ENCODE data around the gene HNRNPLL.
"Not testable (repeated sequence)": the region's sequence is repeated elsewhere in the genome, so short reads cannot be mapped to it uniquely, and the experiment has no call there.

HNRNPLL gene

GRCh38 chr2:38554973-38555595 is 47.6 kb downstream of the HNRNPLL start:
- Histone ChIP-seq H3K4me3 (ENCODE audit: low read depth, low read length) (no peak overlapping the region), H2AFZ (ENCODE audit: low read length, unreplicated experiment) (no peak overlapping the region), H3K4me1 (ENCODE audit: control insufficient read depth, insufficient read depth, low read length, unreplicated experiment) (no peaks in the 10 kb centered on the region), H3K27ac (ENCODE audit: low read depth, low read length) (no peak overlapping the region), H3K27me3 (ENCODE audit: insufficient read depth, low read length) (no peaks in the 10 kb centered on the region), H3K36me3 (ENCODE audit: insufficient read depth, low read length) (no peaks in the 10 kb centered on the region), H3K79me2 (ENCODE audit: control insufficient read depth, insufficient read depth, low read length, unreplicated experiment) (no peaks in the 10 kb centered on the region)

- no peaks in the 10 kb centered on the region for H3K79me2 ChIP-seq (ENCODE audit: control insufficient read depth, insufficient read depth, low read length, unreplicated experiment)
- no peaks in the 10 kb centered on the region for H3K27me3 ChIP-seq (ENCODE audit: insufficient read depth, low read length)
- H3K4me3 ChIP-seq (ENCODE audit: low read depth, low read length): no peak overlapping the region
- no peak overlapping the region for H2AFZ ChIP-seq (ENCODE audit: low read length, unreplicated experiment)
- no peak overlapping the region for H3K27ac ChIP-seq (ENCODE audit: low read depth, low read length)
- no peaks in the 10 kb centered on the region for H3K36me3 ChIP-seq (ENCODE audit: insufficient read depth, low read length)
- no peaks in the 10 kb centered on the region for H3K4me1 ChIP-seq (ENCODE audit: control insufficient read depth, insufficient read depth, low read length, unreplicated experiment)
These were observed 49.2 kb downstream of the HNRNPLL start for GRCh38 chr2:38553554-38553953.

GRCh38 chr2:38552259-38552658 is 50.5 kb downstream of the HNRNPLL start:
- no peak overlapping the region for H2AFZ ChIP-seq (ENCODE audit: low read length, unreplicated experiment)
- no peaks in the 10 kb centered on the region for H3K36me3 ChIP-seq (ENCODE audit: insufficient read depth, low read length)
- no peaks in the 10 kb centered on the region for H3K4me1 ChIP-seq (ENCODE audit: control insufficient read depth, insufficient read depth, low read length, unreplicated experiment)
- H3K27ac ChIP-seq (ENCODE audit: low read depth, low read length): no peak overlapping the region
- no peaks in the 10 kb centered on the region for H3K27me3 ChIP-seq (ENCODE audit: insufficient read depth, low read length)
- no peaks in the 10 kb centered on the region for H3K79me2 ChIP-seq (ENCODE audit: control insufficient read depth, insufficient read depth, low read length, unreplicated experiment)
- H3K4me3 ChIP-seq (ENCODE audit: low read depth, low read length): no peak overlapping the region

GRCh38 chr2:38551746-38552145 is 51.0 kb downstream of the HNRNPLL start:
- Histone ChIP-seq H3K27me3 (ENCODE audit: insufficient read depth, low read length) (no peaks in the 10 kb centered on the region), H2AFZ (ENCODE audit: low read length, unreplicated experiment) (no peak overlapping the region), H3K27ac (ENCODE audit: low read depth, low read length) (no peak overlapping the region), H3K4me1 (ENCODE audit: control insufficient read depth, insufficient read depth, low read length, unreplicated experiment) (no peaks in the 10 kb centered on the region), H3K79me2 (ENCODE audit: control insufficient read depth, insufficient read depth, low read length, unreplicated experiment) (no peaks in the 10 kb centered on the region), H3K36me3 (ENCODE audit: insufficient read depth, low read length) (no peaks in the 10 kb centered on the region), H3K4me3 (ENCODE audit: low read depth, low read length) (no peak overlapping the region)

GRCh38 chr2:38551171-38551570 is 51.6 kb downstream of the HNRNPLL start:
- Histone ChIP-seq H3K4me1 (ENCODE audit: control insufficient read depth, insufficient read depth, low read length, unreplicated experiment) (no peaks in the 10 kb centered on the region), H3K27me3 (ENCODE audit: insufficient read depth, low read length) (no peaks in the 10 kb centered on the region)

GRCh38 chr2:38549851-38550250 is 52.9 kb downstream of the HNRNPLL start:
- no peaks in the 10 kb centered on the region for H3K79me2 ChIP-seq (ENCODE audit: control insufficient read depth, insufficient read depth, low read length, unreplicated experiment)
- H2AFZ ChIP-seq (ENCODE audit: low read length, unreplicated experiment): no peak overlapping the region
- H3K4me3 ChIP-seq (ENCODE audit: low read depth, low read length): no peak overlapping the region
- H3K27ac ChIP-seq (ENCODE audit: low read depth, low read length): no peak overlapping the region
- H3K36me3 ChIP-seq (ENCODE audit: insufficient read depth, low read length): no peaks in the 10 kb centered on the region
- H3K27me3 ChIP-seq (ENCODE audit: insufficient read depth, low read length): no peaks in the 10 kb centered on the region
- H3K4me1 ChIP-seq (ENCODE audit: control insufficient read depth, insufficient read depth, low read length, unreplicated experiment): no peaks in the 10 kb centered on the region

More at GRCh38 chr2:38551171-38551570, 51.6 kb downstream of the HNRNPLL start:
- Histone ChIP-seq H2AFZ (ENCODE audit: low read length, unreplicated experiment) (no peak overlapping the region), H3K27ac (ENCODE audit: low read depth, low read length) (no peak overlapping the region), H3K36me3 (ENCODE audit: insufficient read depth, low read length) (no peaks in the 10 kb centered on the region), H3K4me3 (ENCODE audit: low read depth, low read length) (no peak overlapping the region), H3K79me2 (ENCODE audit: control insufficient read depth, insufficient read depth, low read length, unreplicated experiment) (no peaks in the 10 kb centered on the region)

GRCh38 chr2:38549071-38549704 is 53.5 kb downstream of the HNRNPLL start:
- Histone ChIP-seq H3K27me3 (ENCODE audit: insufficient read depth, low read length) (no peaks in the 10 kb centered on the region), H3K4me1 (ENCODE audit: control insufficient read depth, insufficient read depth, low read length, unreplicated experiment) (no peaks in the 10 kb centered on the region), H3K36me3 (ENCODE audit: insufficient read depth, low read length) (no peaks in the 10 kb centered on the region), H3K4me3 (ENCODE audit: low read depth, low read length) (no peak overlapping the region), H3K27ac (ENCODE audit: low read depth, low read length) (no peak overlapping the region), H3K79me2 (ENCODE audit: control insufficient read depth, insufficient read depth, low read length, unreplicated experiment) (no peaks in the 10 kb centered on the region), H2AFZ (ENCODE audit: low read length, unreplicated experiment) (no peak overlapping the region)

GRCh38 chr2:38547791-38548190 is 54.9 kb downstream of the HNRNPLL start:
- no peaks in the 10 kb centered on the region for H3K27me3 ChIP-seq (ENCODE audit: insufficient read depth, low read length)
- no peaks in the 10 kb centered on the region for H3K79me2 ChIP-seq (ENCODE audit: control insufficient read depth, insufficient read depth, low read length, unreplicated experiment)
- no peak overlapping the region for H3K27ac ChIP-seq (ENCODE audit: low read depth, low read length)
- H3K36me3 ChIP-seq (ENCODE audit: insufficient read depth, low read length): no peaks in the 10 kb centered on the region
- H2AFZ ChIP-seq (ENCODE audit: low read length, unreplicated experiment): no peak overlapping the region
- H3K4me3 ChIP-seq (ENCODE audit: low read depth, low read length): no peak overlapping the region
- peaks cover 4% of the 10 kb centered on the region for H3K4me1 ChIP-seq (ENCODE audit: control insufficient read depth, insufficient read depth, low read length, unreplicated experiment)

GRCh38 chr2:38546585-38546984 is 56.1 kb downstream of the HNRNPLL start:
- H3K79me2 ChIP-seq (ENCODE audit: control insufficient read depth, insufficient read depth, low read length, unreplicated experiment): no peaks in the 10 kb centered on the region
- no peaks in the 10 kb centered on the region for H3K36me3 ChIP-seq (ENCODE audit: insufficient read depth, low read length)
- no peak overlapping the region for H3K27ac ChIP-seq (ENCODE audit: low read depth, low read length)
- H3K4me3 ChIP-seq (ENCODE audit: low read depth, low read length): no peak overlapping the region
- H2AFZ ChIP-seq (ENCODE audit: low read length, unreplicated experiment): no peak overlapping the region
- no peaks in the 10 kb centered on the region for H3K27me3 ChIP-seq (ENCODE audit: insufficient read depth, low read length)
- peaks cover 10% of the 10 kb centered on the region for H3K4me1 ChIP-seq (ENCODE audit: control insufficient read depth, insufficient read depth, low read length, unreplicated experiment)

GRCh38 chr2:38546064-38546463 is 56.7 kb downstream of the HNRNPLL start:
- no peak overlapping the region for H3K27ac ChIP-seq (ENCODE audit: low read depth, low read length)
- H3K79me2 ChIP-seq (ENCODE audit: control insufficient read depth, insufficient read depth, low read length, unreplicated experiment): no peaks in the 10 kb centered on the region
- H2AFZ ChIP-seq (ENCODE audit: low read length, unreplicated experiment): no peak overlapping the region
- no peak overlapping the region for H3K4me3 ChIP-seq (ENCODE audit: low read depth, low read length)
- no peaks in the 10 kb centered on the region for H3K36me3 ChIP-seq (ENCODE audit: insufficient read depth, low read length)
- H3K27me3 ChIP-seq (ENCODE audit: insufficient read depth, low read length): no peaks in the 10 kb centered on the region
- peaks cover 10% of the 10 kb centered on the region for H3K4me1 ChIP-seq (ENCODE audit: control insufficient read depth, insufficient read depth, low read length, unreplicated experiment)

- H3K27me3 ChIP-seq (ENCODE audit: insufficient read depth, low read length); H3K36me3 ChIP-seq (ENCODE audit: insufficient read depth, low read length); H3K79me2 ChIP-seq (ENCODE audit: control insufficient read depth, insufficient read depth, low read length, unreplicated experiment): not testable (repeated sequence)
- Histone ChIP-seq H3K4me1 (ENCODE audit: control insufficient read depth, insufficient read depth, low read length, unreplicated experiment) (peaks cover 10% of the 10 kb centered on the region), H2AFZ (ENCODE audit: low read length, unreplicated experiment) (peak overlapping the region; percentile 80), H3K27ac (ENCODE audit: low read depth, low read length) (peak overlapping the region; percentile 72), H3K4me3 (ENCODE audit: low read depth, low read length) (peak overlapping the region; percentile 44; the same call in 1 of the 2 replicates)
These were observed 60.5 kb downstream of the HNRNPLL start for GRCh38 chr2:38542248-38542631.
